K562 (cell line): Measurements from ENCODE around the gene PFKP. TPM values are rescaled to one million over a fixed set of nuclear protein-coding genes. Genes with fewer than 3 reads are reported as not detected.
A peak's percentile ranks its signal among the peaks of the same experiment; 100 is the strongest.

ENCODE experiments used
- KLF10 ChIP-seq: fragments of 250-450 bp; sonication (Bioruptor Pico); IDR thresholded peaks from 2 replicates; pipeline ENCODE4 v1.6.1; 2021; ENCODE audit warnings: matching md5 sums
- polyA plus RNA-seq, 8 experiments: library from polyadenylated mRNA; depleted of rRNA in 4 of 8; stranded (reverse) in 5 of 8; unstranded in 3 of 8; fragments of >200 nt; fragmentation: Nextera tagmentation in 2 of 8; fragmentation: Illumina TruSeq in 1 of 8; extraction: Ambion mirVana in 2 of 8; extraction: Trizol in 1 of 8; gene quantifications; 2 replicates each; pipeline versions ENCODE4 v1.2.1 to v1.2.3, GENCODE V29; 2011 to 2014; ENCODE audit warnings: inconsistent platforms in 1 of 8, missing spikeins in 1 of 8
- total RNA-seq, 7 experiments: library from RNA; depleted of rRNA in 6 of 7; stranded (reverse); fragments of >200 nt in 6 of 7; fragmentation: Illumina TruSeq in 2 of 7; extraction: Trizol in 2 of 7; gene quantifications; 2 replicates each; pipeline versions ENCODE4 v1.2.1 to v1.2.3, GENCODE V29; 2011 to 2021; ENCODE audit warnings: low replicate concordance in 1 of 7
- TF ChIP-seq, protein P1 (sequence below): sonication (generic); formaldehyde crosslinking; IDR thresholded peaks from 2 replicates; pipeline ENCODE4 v1.8.1; 2023; ENCODE audit warnings: missing genetic modification reagents, mild to moderate bottlenecking, borderline replicate concordance
- TF ChIP-seq, protein P2 (sequence below): fragments of 250-450 bp; sonication (Bioruptor Pico); IDR thresholded peaks from 2 replicates; pipeline ENCODE4 v1.5.0; 2021
- TF ChIP-seq, protein P3 (sequence below): fragments of 450-650 bp; IDR thresholded peaks from 2 replicates; pipeline ENCODE4 v1.6.1; 2016; ENCODE audit warnings: mild to moderate bottlenecking
- TF ChIP-seq, protein P4 (sequence below): fragments of 450-650 bp; IDR thresholded peaks from 2 replicates; pipeline ENCODE4 v1.6.1; 2016; ENCODE audit warnings: low read depth
- TF ChIP-seq, protein P5 (sequence below): fragments of 250-450 bp; sonication (Bioruptor Pico); IDR thresholded peaks from 2 replicates; pipeline ENCODE4 v1.8.0; 2022; ENCODE audit warnings: inconsistent platforms

The PFKP gene
- total and polyA plus RNA-seq, 9 of the 15 experiments (the other 6 are each of a cell fraction or from before 2014, with no cell fraction given): 23.5 to 116 (median 62.1) TPM

DNA sequence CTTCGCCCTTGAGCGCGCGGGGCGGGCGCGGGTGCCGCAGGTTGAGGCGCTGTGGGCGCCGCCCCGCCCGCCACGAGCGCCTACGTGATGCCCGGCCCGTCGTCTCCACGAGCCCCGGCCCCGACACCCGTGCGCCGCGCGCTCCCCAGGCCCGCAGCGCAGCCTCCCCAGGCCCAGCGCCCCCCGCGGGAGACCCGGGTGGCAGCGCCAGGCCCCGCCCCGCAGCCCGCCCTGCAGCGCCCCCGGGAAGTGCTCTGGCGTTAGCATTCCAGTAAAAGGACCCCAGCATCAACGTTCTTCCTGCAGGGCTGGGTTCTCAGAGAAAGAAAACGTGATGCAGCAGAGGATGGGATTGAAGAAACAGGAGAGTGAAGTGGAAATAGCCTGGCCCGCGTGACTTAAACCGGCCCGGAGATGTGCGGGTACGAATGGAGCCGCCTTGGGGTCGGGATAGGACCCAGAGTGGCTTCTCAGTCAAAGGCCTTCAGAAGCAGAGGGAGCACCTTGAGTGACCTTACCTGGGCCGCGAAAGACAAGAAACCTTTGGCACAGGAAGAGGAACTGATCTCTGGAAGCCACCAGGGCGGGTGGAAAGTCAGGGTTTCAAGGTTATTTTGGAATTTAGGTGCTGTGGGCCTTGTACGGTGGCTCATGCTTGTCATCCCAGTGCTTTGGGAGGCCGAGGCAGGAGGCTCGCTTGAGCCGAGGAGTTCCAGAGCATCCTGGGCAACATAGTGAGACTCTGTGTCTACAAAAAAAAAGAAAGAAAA lies 1.8 kb downstream of the PFKP start (continued):
- TF ChIP-seq, protein P1, sequence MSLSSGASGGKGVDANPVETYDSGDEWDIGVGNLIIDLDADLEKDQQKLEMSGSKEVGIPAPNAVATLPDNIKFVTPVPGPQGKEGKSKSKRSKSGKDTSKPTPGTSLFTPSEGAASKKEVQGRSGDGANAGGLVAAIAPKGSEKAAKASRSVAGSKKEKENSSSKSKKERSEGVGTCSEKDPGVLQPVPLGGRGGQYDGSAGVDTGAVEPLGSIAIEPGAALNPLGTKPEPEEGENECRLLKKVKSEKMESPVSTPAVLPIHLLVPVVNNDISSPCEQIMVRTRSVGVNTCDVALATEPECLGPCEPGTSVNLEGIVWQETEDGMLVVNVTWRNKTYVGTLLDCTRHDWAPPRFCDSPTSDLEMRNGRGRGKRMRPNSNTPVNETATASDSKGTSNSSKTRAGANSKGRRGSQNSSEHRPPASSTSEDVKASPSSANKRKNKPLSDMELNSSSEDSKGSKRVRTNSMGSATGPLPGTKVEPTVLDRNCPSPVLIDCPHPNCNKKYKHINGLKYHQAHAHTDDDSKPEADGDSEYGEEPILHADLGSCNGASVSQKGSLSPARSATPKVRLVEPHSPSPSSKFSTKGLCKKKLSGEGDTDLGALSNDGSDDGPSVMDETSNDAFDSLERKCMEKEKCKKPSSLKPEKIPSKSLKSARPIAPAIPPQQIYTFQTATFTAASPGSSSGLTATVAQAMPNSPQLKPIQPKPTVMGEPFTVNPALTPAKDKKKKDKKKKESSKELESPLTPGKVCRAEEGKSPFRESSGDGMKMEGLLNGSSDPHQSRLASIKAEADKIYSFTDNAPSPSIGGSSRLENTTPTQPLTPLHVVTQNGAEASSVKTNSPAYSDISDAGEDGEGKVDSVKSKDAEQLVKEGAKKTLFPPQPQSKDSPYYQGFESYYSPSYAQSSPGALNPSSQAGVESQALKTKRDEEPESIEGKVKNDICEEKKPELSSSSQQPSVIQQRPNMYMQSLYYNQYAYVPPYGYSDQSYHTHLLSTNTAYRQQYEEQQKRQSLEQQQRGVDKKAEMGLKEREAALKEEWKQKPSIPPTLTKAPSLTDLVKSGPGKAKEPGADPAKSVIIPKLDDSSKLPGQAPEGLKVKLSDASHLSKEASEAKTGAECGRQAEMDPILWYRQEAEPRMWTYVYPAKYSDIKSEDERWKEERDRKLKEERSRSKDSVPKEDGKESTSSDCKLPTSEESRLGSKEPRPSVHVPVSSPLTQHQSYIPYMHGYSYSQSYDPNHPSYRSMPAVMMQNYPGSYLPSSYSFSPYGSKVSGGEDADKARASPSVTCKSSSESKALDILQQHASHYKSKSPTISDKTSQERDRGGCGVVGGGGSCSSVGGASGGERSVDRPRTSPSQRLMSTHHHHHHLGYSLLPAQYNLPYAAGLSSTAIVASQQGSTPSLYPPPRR: no peak
- TF ChIP-seq, protein P2, sequence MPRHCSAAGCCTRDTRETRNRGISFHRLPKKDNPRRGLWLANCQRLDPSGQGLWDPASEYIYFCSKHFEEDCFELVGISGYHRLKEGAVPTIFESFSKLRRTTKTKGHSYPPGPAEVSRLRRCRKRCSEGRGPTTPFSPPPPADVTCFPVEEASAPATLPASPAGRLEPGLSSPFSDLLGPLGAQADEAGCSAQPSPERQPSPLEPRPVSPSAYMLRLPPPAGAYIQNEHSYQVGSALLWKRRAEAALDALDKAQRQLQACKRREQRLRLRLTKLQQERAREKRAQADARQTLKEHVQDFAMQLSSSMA (CRISPR knock-in tag): peak; percentile 47; the same call in 1 of the 2 replicates
- TF ChIP-seq, protein P3, sequence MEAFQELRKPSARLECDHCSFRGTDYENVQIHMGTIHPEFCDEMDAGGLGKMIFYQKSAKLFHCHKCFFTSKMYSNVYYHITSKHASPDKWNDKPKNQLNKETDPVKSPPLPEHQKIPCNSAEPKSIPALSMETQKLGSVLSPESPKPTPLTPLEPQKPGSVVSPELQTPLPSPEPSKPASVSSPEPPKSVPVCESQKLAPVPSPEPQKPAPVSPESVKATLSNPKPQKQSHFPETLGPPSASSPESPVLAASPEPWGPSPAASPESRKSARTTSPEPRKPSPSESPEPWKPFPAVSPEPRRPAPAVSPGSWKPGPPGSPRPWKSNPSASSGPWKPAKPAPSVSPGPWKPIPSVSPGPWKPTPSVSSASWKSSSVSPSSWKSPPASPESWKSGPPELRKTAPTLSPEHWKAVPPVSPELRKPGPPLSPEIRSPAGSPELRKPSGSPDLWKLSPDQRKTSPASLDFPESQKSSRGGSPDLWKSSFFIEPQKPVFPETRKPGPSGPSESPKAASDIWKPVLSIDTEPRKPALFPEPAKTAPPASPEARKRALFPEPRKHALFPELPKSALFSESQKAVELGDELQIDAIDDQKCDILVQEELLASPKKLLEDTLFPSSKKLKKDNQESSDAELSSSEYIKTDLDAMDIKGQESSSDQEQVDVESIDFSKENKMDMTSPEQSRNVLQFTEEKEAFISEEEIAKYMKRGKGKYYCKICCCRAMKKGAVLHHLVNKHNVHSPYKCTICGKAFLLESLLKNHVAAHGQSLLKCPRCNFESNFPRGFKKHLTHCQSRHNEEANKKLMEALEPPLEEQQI: no peak
- TF ChIP-seq KLF10 (CRISPR knock-in tag): no peak
- TF ChIP-seq, protein P4, sequence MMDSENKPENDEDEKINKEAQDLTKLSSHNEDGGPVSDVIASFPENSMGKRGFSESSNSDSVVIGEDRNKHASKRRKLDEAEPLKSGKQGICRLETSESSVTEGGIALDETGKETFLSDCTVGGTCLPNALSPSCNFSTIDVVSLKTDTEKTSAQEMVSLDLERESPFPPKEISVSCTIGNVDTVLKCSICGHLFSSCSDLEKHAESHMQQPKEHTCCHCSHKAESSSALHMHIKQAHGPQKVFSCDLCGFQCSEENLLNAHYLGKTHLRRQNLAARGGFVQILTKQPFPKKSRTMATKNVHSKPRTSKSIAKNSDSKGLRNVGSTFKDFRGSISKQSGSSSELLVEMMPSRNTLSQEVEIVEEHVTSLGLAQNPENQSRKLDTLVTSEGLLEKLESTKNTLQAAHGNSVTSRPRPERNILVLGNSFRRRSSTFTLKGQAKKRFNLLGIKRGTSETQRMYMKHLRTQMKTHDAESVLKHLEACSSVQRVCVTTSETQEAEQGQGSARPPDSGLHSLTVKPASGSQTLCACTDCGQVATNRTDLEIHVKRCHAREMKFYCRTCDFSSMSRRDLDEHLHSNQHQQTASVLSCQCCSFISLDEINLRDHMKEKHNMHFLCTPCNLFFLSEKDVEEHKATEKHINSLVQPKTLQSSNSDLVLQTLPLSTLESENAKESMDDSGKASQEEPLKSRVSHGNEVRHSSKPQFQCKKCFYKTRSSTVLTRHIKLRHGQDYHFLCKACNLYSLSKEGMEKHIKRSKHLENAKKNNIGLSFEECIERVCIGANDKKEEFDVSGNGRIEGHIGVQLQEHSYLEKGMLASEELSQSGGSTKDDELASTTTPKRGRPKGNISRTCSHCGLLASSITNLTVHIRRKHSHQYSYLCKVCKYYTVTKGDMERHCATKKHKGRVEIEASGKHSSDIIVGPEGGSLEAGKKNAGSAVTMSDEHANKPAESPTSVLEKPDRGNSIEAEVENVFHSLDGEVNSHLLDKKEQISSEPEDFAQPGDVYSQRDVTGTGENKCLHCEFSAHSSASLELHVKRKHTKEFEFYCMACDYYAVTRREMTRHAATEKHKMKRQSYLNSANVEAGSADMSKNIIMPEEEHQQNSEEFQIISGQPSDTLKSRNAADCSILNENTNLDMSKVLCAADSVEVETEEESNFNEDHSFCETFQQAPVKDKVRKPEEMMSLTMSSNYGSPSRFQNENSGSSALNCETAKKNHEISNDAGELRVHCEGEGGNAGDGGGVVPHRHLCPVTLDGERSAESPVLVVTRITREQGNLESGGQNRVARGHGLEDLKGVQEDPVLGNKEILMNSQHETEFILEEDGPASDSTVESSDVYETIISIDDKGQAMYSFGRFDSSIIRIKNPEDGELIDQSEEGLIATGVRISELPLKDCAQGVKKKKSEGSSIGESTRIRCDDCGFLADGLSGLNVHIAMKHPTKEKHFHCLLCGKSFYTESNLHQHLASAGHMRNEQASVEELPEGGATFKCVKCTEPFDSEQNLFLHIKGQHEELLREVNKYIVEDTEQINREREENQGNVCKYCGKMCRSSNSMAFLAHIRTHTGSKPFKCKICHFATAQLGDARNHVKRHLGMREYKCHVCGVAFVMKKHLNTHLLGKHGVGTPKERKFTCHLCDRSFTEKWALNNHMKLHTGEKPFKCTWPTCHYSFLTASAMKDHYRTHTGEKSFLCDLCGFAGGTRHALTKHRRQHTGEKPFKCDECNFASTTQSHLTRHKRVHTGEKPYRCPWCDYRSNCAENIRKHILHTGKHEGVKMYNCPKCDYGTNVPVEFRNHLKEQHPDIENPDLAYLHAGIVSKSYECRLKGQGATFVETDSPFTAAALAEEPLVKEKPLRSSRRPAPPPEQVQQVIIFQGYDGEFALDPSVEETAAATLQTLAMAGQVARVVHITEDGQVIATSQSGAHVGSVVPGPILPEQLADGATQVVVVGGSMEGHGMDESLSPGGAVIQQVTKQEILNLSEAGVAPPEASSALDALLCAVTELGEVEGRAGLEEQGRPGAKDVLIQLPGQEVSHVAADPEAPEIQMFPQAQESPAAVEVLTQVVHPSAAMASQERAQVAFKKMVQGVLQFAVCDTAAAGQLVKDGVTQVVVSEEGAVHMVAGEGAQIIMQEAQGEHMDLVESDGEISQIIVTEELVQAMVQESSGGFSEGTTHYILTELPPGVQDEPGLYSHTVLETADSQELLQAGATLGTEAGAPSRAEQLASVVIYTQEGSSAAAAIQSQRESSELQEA: peak; percentile 71
- TF ChIP-seq, protein P5, sequence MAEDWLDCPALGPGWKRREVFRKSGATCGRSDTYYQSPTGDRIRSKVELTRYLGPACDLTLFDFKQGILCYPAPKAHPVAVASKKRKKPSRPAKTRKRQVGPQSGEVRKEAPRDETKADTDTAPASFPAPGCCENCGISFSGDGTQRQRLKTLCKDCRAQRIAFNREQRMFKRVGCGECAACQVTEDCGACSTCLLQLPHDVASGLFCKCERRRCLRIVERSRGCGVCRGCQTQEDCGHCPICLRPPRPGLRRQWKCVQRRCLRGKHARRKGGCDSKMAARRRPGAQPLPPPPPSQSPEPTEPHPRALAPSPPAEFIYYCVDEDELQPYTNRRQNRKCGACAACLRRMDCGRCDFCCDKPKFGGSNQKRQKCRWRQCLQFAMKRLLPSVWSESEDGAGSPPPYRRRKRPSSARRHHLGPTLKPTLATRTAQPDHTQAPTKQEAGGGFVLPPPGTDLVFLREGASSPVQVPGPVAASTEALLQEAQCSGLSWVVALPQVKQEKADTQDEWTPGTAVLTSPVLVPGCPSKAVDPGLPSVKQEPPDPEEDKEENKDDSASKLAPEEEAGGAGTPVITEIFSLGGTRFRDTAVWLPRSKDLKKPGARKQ (CRISPR knock-in tag): no peak
